ENCODE results near the gene OGT.
"Not testable (repeated sequence)": the region's sequence is repeated elsewhere in the genome, so short reads cannot be mapped to it uniquely, and the experiment has no call there.

The OGT gene

DNA sequence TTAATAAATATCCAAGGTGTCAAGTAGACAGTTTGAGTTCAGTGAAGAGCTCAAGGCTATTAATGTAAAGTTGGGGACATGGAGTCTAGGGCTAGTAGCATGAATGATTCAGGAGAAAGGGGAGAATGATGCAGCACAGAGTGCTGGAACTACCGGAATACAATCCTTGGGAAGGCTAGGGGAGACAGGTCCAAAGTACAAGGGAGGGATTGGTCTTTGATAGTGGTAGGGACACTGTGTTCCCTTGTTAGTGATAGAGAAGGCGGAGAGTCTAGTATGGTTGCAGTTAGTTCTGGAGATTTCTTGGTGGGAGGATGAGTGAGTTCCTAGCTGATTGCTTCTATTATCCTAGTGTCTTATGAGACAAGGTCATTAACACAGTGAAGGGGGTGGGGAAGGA lies 54.0 kb downstream of the OGT start:
- DNase-seq (ENCODE audit: low read depth), result no peak

DNA sequence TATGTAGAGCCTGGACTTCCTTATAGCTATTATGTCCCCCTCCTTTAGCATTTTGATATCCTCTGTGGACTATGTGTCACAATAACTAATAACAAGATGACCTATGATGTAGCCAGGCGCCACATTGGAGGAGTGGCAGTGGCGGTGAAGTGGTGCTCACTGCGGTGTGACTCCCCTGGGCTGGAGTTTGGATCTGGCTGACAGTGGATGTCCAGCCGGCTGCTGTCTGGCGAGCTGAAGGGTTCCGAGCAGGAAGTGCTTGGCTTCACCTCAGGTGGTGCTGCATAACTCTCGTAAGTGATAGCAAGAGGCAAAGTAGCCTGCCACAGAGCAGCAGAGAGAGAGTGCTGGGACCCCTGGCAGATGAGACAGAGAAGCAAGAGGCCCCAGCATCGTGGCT lies 60.3 kb downstream of the OGT start:
- not testable (repeated sequence) for DNase-seq (ENCODE audit: low read depth)

DNA sequence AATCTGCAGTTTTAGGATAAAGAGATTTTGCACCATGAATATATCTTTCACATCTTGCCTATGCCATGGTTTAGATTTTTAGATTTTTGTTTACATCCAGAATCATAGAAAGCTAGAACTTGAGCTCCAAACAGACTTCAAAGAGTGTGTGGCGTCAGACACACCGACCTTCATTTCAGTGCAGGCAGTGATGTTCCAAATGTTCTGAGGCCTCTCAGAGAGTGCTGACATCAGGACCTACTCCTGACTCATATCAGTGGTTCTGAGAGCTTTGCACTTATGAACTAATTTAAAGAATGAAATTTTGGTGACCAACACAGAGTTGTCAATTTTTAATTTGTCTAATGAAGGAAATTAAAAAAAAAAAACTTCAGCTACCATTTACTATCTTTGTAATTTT lies 67.1 kb downstream of the OGT start:
- no peak for DNase-seq (ENCODE audit: low read depth)

DNA sequence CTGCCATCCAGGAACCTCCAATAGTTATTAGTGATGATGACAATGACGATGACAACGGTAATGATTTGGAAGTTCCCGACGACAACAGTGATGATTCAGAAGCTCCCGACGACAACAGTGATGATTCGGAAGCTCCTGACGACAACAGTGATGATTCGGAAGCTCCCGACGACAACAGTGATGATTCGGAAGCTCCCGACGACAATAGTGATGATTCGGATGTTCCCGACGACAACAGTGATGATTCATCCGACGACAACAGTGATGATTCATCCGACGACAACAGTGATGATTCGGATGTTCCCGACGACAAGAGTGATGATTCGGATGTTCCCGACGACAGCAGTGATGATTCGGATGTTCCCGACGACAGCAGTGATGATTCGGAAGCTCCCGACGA lies 70.7 kb downstream of the OGT start:
- DNase-seq (ENCODE audit: low read depth), result no peak

DNA sequence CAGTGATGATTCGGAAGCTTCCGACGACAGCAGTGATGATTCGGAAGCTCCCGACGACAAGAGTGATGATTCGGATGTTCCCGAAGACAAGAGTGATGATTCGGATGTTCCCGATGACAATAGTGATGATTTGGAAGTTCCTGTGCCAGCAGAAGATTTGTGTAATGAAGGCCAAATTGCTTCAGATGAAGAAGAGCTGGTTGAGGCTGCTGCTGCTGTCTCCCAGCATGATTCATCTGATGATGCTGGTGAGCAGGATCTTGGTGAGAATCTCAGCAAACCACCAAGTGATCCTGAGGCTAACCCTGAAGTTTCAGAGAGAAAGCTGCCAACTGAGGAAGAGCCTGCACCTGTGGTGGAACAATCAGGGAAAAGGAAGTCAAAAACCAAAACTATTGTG lies 71.2 kb downstream of the OGT start:
- no peak for DNase-seq (ENCODE audit: low read depth)

DNA sequence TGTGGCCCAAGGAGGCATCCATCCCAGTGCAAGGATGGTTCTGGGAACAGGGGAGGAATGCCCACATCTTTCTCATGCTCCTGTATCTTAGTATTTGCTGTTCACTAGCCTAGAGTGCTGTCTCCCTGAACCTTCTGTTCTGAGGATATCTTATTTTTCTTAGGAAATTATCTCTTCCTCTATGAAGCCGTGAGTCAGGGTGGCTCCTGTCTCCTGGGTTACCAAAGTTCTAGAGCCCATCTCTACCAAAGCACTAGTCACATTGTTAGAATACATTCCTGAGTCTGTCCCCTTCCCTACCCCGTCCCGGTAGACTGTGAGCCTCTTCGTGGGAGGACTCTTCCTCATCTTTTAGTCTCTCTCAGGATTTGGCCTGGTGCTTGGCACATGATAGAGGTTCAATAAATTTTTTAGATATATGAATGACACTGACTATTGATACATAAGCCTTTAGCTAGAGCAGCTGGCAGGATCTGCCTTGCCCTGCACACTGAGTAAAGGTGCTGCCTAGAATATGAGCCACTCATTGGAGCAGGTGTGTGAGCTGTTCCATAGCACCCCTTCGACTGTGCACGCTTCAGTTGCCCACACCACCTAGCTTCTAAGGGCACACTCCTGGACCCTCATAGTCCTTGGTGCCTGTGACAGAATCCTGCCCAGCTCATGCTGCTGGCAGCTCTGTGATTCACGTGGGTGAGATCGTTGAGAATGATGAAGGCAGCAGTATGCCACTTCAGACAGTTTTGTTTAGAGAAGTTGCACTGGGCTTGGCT lies 72.1 kb downstream of the OGT start:
- no peak for DNase-seq (ENCODE audit: low read depth)

DNA sequence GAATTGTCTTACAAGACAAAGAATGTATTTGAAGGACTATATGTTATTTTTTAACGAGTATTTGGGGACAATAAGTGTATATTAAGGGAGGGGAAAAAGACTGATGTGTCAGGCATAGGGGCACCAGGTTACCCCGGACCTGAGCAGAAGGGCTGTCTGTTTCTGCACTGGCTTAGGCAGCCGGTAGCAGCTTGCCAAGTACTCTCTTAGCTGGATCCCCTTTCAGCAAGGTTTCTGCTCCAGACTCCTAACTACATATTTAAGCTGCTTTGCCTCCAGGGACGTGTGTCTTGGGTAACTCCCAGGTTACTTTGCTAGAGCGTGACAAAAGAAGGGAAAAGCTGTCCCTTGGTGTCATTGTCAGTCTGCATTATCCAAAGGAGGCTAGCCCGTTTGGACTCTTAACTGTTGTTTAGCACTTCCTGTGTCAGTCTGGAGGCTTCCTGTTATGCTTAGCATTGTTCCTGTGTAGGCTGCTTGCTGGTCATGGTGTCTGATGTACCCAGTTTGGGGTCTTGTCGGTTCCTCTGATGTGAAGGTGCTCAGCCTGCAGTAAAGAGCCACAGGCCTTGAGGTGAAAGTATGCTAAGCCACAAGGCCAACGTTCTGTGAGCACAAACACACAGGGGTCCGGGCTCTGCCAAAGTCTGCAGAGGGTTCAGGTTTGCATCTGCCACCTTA lies 73.8 kb downstream of the OGT start:
- no peak for DNase-seq (ENCODE audit: low read depth)

DNA sequence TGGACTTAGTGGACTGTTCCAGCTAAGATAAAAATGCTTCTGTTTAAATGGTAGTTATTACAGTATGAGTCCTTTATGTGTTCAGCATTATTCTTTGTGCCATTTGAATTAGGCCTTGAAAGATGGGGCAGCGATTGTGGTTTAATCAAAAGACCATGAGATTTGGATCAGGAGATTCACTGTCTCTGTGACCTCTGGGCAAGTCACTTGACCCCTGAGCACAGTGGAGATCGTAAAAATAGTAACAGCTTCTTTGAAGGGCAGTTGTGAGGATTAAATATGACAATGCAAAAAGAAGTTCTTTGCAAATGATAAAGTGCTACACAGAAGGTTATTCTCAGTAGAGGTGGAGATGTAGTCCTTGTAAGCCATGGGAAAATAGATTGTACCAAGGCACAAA lies 74.6 kb downstream of the OGT start:
- DNase-seq (ENCODE audit: low read depth), result no peak

DNA sequence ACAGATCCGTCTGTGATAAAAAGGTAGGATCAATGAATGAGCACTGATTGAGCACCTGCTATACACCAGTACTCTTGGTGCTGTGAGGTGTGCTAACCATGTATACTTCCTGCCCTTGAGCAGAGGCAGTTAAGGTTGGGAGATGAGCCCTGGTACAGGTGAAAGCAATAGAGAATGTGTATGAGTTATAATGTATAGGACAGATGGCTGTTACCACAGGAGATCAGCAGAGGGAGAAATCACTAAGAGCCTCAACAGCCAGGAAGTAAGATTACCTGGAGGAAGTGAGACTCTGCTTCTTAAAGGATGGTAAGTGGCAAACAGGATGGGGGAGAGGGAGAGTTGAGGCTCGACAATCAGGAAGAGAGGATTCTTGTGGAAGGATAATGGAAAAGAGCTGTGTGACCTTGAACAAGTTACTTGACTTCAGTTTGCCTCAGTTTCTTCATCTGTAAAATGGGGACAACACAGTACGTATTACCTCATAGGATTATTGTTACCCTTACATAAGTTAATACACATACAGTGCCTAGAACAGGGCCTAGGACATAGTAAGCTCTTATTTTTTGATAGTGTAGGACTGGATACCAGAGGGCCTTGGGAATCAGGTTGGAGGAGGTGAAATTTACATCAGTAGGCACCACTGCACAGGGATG lies 76.3 kb downstream of the OGT start:
- DNase-seq (ENCODE audit: low read depth), result no peak

DNA sequence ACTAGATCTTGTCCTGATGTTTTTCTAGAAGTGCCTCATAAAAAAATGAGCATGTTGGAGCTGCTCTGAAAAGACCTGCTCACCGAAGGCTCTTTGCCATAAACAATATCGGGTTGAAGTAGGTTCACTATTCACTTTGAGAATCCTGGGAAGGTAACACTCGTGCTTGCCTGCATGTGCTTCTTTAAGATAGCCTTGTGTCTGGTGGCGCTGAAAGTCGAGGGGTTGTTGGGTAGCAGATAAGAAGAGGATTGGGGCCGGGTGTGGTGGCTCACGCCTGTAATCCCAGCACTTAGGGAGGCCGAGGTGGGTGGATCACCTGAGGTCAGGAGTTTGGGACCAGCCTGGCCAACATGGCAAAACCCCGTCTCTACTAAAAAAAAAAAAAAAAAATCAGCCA lies 78.8 kb downstream of the OGT start:
- not testable (repeated sequence) for DNase-seq (ENCODE audit: low read depth)

DNA sequence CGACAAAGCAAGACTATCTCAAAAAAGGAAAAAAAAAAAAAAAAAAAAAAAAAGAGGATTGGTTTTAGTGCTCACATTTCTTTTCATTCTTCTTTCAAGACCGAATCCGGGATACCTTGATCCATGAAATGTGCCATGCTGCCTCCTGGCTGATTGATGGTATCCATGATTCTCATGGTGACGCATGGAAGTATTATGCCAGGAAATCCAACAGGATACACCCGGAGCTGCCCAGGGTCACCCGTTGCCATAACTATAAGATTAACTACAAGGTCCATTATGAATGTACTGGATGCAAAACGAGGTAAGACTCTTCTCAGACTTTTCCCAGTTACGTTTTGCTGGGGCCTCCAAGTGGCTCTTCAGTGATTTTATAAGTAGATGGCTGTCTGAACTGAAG lies 79.4 kb downstream of the OGT start:
- DNase-seq (ENCODE audit: low read depth), result no peak

DNA sequence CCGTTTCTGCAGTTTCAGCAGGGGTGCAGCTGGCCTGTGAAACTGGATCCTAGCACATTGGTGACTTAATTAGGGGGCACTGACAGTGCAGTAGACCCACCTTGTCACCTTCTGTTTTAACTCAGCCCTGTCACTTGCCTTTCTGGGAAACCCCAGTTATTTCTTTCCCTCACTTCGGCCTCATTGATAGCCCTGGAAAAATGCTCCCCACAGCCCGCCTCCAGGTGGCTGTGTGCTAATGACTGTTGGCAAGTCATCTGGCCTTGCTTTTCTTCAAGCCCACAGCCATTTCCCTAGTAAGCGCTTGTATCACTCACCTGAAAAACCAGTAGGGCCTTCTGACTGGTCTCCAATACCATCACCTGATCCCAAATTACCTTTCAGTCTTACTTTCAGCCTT lies 82.2 kb downstream of the OGT start:
- DNase-seq (ENCODE audit: low read depth), result no peak

DNA sequence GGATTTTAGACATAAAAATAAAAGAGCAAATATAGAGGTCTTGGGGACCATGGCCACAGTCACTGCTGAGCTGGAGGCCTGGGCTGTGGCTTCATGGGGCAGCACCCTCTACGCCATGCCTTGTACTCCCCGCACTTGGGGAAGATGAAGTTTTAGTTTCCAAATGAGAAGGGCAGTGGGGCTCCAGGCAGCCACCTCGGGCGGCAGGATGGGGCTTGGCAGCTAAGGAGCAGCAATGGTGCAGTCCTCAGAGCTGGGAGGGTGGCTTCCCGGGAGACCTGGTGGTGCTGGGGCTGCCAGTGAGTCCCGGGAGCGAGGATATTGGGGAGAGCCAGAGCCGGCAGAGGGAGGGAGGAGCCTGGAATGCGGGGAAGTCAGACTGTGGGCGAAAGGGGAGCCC lies 83.0 kb downstream of the OGT start:
- no peak for DNase-seq (ENCODE audit: low read depth)

DNA sequence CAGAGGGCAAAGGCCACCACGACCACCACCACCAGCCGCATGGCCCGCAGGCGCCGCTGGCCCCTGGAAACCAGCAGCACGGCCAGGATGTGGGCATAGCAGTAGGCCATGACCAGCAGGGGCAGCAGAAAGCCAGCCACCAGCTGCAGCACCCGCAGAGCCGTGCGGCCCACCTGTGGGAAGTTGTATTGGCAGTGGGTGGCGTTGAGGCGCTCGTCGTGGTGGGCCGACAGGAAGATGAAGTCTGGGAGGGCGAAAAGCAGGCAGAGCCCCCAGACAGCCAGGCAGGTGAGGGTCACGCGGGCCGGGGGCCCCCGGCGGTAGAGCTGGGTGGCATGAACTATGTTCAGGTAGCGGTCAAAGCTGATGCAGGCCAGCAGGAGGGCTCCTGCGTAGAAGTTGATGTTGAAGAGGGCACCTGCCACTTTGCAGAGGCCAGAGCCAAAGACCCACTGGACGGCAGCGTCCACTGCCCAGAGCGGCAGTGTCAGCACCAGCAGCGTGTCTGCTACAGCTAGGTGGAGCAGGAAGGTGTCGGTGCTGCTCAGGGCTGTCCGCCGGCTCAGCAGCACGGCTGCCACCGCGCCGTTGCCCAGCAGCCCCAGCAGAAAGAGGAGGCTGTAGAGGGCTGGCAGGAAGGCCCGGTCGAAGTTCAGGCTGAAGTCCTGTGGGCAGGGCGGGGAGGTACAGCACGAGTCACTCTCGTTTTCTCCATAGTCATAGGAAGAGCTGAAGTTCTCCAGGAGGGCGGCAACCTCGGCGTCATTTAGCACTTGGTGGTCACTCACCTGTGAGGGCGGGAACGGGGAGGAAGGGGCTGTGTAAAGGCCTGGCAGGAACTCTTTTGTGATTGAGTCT lies 84.0 kb downstream of the OGT start:
- DNase-seq (ENCODE audit: low read depth), result no peak

DNA sequence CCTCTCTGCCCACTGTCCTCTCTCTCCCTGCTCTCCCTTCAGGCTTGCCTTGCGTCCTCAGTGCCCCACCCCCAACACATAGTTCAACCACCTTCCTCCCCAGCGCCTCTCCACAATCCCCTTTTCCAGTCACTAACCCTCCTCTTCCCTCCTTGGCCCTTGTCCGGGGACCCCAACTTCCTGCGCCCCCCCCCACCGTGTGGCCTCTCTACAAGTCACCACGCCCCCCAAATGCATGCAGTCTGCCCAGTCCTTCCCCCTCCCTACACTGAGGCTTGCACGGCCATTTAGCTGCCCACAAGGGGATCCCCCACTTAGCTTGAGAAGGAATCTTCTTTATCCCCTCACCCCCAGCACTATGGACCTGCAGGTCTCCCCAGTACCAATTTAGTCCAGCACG lies 84.8 kb downstream of the OGT start:
- DNase-seq (ENCODE audit: low read depth), result no peak

DNA sequence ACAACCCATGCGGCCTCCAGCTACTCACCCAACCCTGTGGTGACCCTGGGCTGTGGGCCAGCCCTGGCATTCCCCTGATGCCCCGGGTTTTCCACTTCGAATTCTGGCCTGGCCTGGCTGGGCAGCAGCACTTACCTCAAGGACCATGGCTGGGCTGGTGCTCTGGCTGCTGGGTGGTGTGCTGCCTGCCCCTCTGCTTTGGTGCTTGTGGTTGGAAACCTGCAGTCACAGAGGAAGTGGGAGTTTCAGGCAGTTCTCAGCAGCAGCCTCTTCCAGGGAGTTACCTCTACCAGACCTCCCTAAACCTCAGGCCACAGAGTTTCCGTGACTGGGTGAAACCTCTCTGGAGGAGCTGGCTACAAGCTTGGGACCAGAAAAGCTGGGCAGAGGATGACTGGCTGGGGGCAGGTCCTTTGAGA lies 85.4 kb downstream of the OGT start, which contains the start of gene CXCR3:
TSS of gene CXCR3 (minus strand) at position 209 of the 419 bp plus-strand sequence. CDS start at position 147, 62 bp downstream.
- DNase-seq (ENCODE audit: low read depth), result no peak

DNA sequence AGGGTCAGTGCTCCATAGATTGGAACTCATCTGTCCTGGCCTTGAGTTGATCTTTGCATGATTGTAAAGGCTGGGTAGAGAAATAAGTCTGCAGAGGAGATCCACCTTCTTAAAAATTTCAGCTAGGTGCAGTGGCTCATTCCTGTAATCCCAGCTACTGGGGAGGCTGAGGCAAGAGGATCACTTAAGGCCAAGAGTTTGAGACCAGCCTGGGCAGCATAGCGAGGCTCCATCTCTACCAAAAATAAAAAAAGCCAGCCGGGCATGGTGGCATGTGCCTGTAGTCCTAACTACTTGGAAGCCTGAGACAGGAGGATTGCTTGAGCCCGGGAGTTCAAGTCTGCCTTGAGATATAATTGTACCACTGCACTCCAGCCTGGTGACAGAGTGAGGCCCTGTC lies 85.9 kb downstream of the OGT start:
- no peak for DNase-seq (ENCODE audit: low read depth)

DNA sequence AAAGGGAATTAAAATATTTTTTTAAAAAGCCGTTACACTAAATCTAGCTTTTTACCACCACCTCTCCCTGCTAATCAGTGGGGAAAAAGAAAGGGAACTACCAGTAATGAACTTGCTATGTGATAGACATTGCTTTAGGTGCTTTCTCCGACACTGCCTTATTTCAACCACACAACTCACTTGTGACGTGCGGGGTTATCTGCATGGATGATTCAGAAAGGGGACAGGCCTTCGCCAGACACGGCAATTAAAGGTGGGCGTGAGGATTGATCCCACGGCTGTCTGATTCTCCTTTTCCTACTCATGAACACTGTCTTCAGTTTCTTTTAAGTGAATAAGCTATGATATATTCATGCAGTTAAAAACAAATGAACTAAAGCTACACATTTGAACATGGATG lies 86.3 kb downstream of the OGT start:
- no peak for DNase-seq (ENCODE audit: low read depth)

DNA sequence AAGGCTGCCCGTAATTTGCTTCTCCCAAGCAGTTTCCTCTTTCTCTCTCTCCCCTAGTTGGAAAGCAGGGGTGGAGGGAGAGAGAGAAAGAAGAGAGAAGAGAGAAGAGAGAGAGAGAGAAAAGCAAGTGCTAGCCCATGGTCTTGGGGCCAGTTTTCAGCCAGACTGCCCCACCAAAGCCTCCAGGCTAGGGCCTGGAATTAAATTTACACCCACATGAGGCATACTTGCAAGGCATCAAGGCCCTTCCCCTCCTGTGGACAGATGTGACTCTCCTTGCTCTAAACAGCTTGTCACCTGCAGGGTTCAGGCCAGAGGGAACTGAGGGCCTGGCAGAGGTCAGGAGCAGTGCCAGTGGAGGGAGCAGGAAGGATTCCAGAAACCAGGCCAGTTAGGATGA lies 87.1 kb downstream of the OGT start:
- DNase-seq (ENCODE audit: low read depth), result no peak

DNA sequence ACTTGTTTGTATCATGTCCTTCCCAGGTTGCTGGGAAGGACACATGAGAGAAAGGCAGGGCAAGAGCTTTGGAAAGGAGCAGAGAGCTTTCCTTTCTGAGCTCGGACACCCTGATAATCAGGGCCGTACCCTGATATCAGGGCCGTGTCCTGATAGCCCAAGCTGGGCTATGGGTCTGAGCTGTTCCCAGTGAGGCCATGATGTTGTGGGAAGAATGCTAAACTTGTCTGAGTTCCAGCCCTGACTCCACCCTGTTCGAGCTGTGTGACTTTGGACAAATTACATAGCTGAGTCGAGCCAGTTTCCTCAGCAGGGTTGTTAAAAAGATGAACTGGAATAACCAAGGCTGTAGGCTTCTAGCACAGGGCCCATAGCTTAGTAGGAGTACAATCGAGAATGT lies 88.7 kb downstream of the OGT start:
- DNase-seq (ENCODE audit: low read depth), result no peak

DNA sequence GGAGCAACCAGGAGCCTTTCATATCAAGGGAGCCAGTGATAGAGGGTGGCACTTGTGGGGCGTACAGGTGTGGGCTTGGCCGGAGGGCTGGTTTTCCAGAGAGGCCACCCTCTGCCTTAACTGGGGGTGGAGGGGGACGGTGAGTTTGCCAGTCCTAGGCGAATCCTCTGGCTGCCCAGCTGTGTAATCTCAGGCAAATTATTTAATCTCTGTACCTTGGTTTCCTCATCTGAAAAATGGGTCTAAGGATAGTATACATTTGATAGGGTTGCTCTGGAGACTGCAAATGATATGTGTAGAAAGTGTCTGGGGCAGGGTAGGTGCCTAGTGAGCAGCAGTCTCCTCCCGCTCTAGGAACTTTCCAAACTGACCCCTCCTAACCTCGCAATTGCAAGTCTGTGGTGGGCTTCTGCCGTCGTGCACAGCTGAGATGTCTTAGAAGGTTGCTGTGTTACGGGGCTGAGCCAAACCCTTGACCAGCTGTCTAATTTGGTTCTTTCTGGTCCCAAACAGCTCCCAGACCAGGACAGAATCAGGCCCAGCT lies 89.2 kb downstream of the OGT start:
- DNase-seq (ENCODE audit: low read depth), result no peak
